AML-193 (cell line): ENCODE results near the gene P2RY8.

Experiments
- DNase-seq, 2 experiments: peaks; one replicate each; lab custom pipeline; 2025; lab: John Stamatoyannopoulos, UW

The P2RY8 gene

DNA sequence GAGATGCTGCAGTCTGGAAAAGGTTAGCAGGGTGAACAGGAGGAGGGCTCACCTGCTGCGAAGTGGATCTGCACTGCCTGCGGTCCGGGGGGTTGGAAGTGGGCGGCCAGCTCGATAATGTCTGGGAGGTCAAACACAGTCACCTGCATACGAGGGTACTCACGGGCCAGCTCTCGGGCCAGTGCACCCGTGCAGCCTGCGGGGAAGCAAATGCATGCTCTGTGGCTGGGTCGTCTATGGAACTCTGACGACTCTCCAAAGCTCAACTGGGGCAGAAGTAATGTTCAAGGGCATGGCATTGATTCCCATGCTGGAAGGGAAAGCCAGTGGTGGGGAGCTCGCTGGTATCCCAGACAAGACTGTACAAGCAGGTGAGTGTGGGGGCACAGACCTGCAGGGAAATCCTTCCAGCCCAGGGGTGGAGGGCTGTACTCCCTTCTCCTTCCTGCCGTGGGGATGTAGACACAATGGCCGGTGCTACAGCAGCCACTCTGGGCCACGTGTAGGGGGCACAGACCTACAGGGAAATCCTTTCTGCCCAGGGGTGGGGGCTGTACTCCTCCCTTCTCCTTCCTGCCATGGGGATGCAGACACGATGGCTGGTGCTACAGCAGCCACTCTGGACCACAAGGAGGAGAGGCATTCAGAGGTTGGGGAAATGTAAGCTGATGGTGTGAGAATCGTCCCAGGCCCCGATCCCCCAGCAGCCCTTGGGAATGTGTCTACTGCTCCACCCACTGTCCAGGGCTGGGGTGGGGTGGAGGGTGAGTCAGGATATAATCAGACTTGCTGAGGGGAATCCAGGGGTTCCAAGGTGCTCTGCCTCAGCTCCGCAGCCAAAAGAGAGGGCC lies 118.8 kb downstream of the P2RY8 start:
- DNase-seq, result no peak

DNA sequence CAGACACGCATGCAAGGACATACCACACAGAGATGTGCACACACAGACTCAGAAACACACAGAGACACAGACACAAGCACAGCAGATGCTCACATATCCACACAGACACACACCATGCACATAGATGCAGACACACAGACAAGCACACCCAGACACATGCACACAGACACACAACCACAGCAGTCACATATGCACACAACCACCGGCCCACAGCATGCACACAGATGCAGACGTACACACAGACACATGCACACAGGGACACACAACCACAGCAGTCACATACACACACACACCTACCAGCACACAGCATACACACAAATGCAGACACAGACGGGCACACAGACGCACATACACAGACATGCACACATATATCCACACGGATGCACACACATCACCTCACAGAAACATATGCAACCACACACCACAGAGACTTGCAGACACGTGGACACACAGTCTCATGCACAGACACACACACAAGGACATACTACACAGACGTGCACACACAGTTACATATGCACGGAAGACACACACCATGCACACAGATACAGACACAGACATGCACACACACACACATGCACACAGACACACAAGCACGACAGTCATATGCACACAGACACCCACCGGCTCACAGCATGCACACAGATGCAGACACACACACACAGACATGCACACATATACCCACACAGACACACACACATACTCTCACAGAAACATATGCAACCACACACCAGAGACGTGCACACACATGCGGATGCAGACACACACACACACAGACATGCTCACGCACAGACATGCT lies 119.8 kb downstream of the P2RY8 start:
- no peak for DNase-seq

DNA sequence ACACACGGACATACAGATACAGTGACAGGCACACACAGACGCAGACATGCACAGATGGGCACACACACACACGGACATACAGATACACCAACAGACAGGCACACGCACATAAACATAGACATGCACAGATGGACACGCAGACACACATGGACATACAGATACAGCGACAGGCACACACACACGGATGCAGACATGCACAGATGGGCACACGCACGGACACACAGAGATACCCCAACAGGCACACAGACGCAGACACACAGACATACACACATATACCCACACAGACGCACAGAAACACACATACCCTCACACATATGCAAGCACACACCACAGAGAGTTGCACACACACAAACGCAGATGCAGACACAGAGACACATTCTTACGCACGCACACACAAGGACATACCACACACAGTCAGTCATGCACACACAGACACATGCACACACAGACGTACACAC lies 120.6 kb downstream of the P2RY8 start:
- DNase-seq, result no peak
